Parathyroid adenoma (tissue), 2 donors: ENCODE data around the gene KIAA1671.

Experiments
- H2AFZ ChIP-seq: fragments of 300-600 bp; sonication (generic); one replicate; pipeline ENCODE4 v1.7.0; 2017; ENCODE audit warnings: antibody characterized with exemption, mild to moderate bottlenecking
- H3K27ac ChIP-seq: fragments of 300-600 bp; sonication (generic); one replicate; pipeline ENCODE4 v1.7.0; 2017
- H3K27me3 ChIP-seq: fragments of 300-600 bp; sonication (generic); one replicate; pipeline ENCODE4 v1.7.0; 2017; ENCODE audit warnings: low read length; ENCODE audit not compliant: control insufficient read depth, insufficient read depth
- H3K36me3 ChIP-seq: fragments of 300-600 bp; sonication (generic); one replicate; pipeline ENCODE4 v1.7.0; 2017; ENCODE audit warnings: low read length; ENCODE audit not compliant: control insufficient read depth, insufficient read depth
- H3K4me1 ChIP-seq: fragments of 300-600 bp; sonication (generic); one replicate; pipeline ENCODE4 v1.7.0; 2017; ENCODE audit warnings: control low read depth
- H3K4me2 ChIP-seq: fragments of 300-600 bp; sonication (generic); one replicate; pipeline ENCODE4 v1.7.0; 2017; ENCODE audit warnings: low read length
- H3K4me3 ChIP-seq: fragments of 300-600 bp; sonication (generic); one replicate; pipeline ENCODE4 v1.7.0; 2017; ENCODE audit warnings: low read depth, low read length
- H3K79me2 ChIP-seq: fragments of 300-600 bp; sonication (generic); one replicate; pipeline ENCODE4 v1.7.0; 2017; ENCODE audit warnings: control low read depth
- H3K9ac ChIP-seq: fragments of 300-600 bp; sonication (generic); one replicate; pipeline ENCODE4 v1.7.0; 2017; ENCODE audit warnings: mild to moderate bottlenecking
- H3K9me3 ChIP-seq: fragments of 300-600 bp; sonication (generic); one replicate; pipeline ENCODE4 v1.7.0; 2017; ENCODE audit warnings: low read length; ENCODE audit not compliant: control insufficient read depth
- CTCF ChIP-seq: fragments of 300-600 bp; sonication (generic); IDR thresholded peaks from one replicate; pipeline ENCODE4 v1.7.0; 2017; ENCODE audit warnings: antibody characterized with exemption, mild to moderate bottlenecking
- donor health status: primary hyperparathyroidism.

The KIAA1671 gene

GRCh38 chr22:25216230-25216629 lies 263.7 kb downstream of the KIAA1671 start:
- H3K79me2 ChIP-seq = no peaks in the 10 kb centered on the region
- no peaks in the 10 kb centered on the region for H3K36me3 ChIP-seq
- no peaks in the 10 kb centered on the region for H3K9me3 ChIP-seq
- H3K4me1 ChIP-seq = no peaks in the 10 kb centered on the region
- H2AFZ ChIP-seq = no peak overlapping the region
- H3K4me3 ChIP-seq = no peak overlapping the region
- H3K9ac ChIP-seq = no peak overlapping the region
- H3K4me2 ChIP-seq = no peak overlapping the region
- no peak overlapping the region for H3K27ac ChIP-seq
- no peak for TF ChIP-seq CTCF
- no peaks in the 10 kb centered on the region for H3K27me3 ChIP-seq

- TF ChIP-seq CTCF = no peak
- Histone ChIP-seq H3K9ac (no peak within 1 kb of the TSS), H3K4me1 (no peaks in the 10 kb centered on the region), H3K4me3 (no peak within 1 kb of the TSS), H3K27me3 (no peaks in the 10 kb centered on the region), H3K36me3 (no peaks in the 10 kb centered on the region), H3K4me2 (no peak within 1 kb of the TSS), H2AFZ (no peak within 1 kb of the TSS), H3K79me2 (no peaks in the 10 kb centered on the region), H3K27ac (no peak within 1 kb of the TSS), H3K9me3 (no peaks in the 10 kb centered on the region)
These were observed 266.7 kb downstream of the KIAA1671 start, which contains the start of gene CRYBB2 for GRCh38 chr22:25219211-25219689. Gene CRYBB2, plus strand, starts transcription at chr22:25219639. Its CDS starts 1,791 bp downstream, at chr22:25221430.

- Histone ChIP-seq H3K79me2 (no peaks in the 10 kb centered on the region), H3K9ac (no peak overlapping the region), H2AFZ (no peak overlapping the region), H3K27ac (no peak overlapping the region), H3K27me3 (no peaks in the 10 kb centered on the region), H3K4me2 (no peak overlapping the region), H3K4me3 (no peak overlapping the region), H3K4me1 (no peaks in the 10 kb centered on the region), H3K9me3 (no peaks in the 10 kb centered on the region), H3K36me3 (no peaks in the 10 kb centered on the region)
- no peak for TF ChIP-seq CTCF
These were observed 267.5 kb downstream of the KIAA1671 start for GRCh38 chr22:25219948-25220442.

- Histone ChIP-seq H3K4me2 (no peak overlapping the region), H3K79me2 (no peaks in the 10 kb centered on the region), H3K36me3 (no peaks in the 10 kb centered on the region), H3K4me1 (no peaks in the 10 kb centered on the region), H3K9me3 (no peaks in the 10 kb centered on the region), H3K9ac (no peak overlapping the region), H3K4me3 (no peak overlapping the region), H3K27ac (no peak overlapping the region), H2AFZ (no peak overlapping the region), H3K27me3 (no peaks in the 10 kb centered on the region)
- no peak for TF ChIP-seq CTCF
These were observed 269.3 kb downstream of the KIAA1671 start for GRCh38 chr22:25221790-25222189.

GRCh38 chr22:25223269-25223850 lies 270.8 kb downstream of the KIAA1671 start:
- Histone ChIP-seq H3K9me3 (no peaks in the 10 kb centered on the region), H3K79me2 (no peaks in the 10 kb centered on the region), H3K4me2 (no peak overlapping the region), H3K4me1 (no peaks in the 10 kb centered on the region), H2AFZ (no peak overlapping the region), H3K36me3 (no peaks in the 10 kb centered on the region), H3K9ac (no peak overlapping the region), H3K27me3 (no peaks in the 10 kb centered on the region), H3K27ac (no peak overlapping the region), H3K4me3 (no peak overlapping the region)
- no peak for TF ChIP-seq CTCF
